ENCODE data around the gene ZNF764.
"Not testable (repeated sequence)": the region's sequence is repeated elsewhere in the genome, so short reads cannot be mapped to it uniquely, and the experiment has no call there.

ZNF764 gene

DNA sequence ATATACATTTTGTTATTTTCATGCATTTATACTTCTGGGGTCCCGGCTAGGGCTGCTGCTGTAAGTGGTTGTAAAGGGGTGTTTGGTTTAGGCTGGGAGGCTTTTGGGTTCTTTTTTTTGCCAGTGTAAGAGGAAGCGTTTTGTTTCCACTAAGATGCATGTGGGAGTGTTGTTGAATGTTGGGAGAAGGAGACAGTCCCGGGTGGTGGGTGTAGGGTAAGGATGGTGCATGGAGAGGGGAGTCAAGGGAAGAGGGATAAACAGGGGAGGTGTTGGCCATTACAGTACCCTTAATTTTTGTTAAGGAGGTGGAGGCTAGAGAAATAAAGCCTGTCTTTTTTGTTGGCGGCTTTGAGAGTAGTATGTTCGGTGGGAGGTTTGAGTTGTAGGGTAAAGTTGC is 15.1 kb downstream of the ZNF764 start:
- DNase-seq, result no peak

DNA sequence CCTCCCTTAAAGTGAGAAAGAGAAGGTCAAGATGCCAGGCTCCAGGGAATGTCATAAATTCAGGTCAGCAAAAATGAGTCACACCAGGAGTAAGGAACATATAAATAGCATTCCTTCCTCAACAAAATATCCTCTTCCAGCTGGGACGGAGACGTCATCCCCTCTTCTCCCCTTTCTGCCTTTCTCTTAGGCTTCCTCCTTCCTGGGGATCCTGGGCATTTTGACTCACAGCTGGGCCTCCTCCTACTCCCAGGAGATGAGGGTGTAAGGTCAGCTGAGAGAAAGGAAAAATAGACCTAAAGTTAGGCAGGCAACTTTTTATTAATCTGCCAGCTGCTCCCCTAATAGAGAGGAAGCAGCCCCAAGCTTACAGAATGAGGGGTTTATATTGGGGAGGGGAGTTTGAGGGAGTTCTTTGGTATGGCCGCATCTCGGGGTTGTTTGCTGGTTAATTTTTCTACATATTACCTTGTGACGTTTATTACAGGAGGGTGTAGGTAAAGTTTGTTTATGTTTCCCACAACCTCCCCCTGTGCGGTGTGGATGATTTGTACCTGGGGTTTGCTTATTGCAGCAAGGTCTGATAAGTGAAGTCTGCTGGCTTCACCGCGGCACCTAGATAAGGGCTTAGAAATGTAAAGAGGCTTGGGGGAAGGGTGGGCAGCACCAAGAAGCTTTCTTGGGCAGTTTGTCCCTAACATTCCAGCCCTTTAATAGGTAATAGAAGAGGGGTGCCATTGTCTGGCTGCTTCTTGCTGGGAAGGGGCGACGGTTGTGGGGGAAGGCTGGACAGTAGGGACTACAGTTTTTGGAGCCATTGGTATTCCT is 16.5 kb downstream of the ZNF764 start:
- DNase-seq, result no peak

DNA sequence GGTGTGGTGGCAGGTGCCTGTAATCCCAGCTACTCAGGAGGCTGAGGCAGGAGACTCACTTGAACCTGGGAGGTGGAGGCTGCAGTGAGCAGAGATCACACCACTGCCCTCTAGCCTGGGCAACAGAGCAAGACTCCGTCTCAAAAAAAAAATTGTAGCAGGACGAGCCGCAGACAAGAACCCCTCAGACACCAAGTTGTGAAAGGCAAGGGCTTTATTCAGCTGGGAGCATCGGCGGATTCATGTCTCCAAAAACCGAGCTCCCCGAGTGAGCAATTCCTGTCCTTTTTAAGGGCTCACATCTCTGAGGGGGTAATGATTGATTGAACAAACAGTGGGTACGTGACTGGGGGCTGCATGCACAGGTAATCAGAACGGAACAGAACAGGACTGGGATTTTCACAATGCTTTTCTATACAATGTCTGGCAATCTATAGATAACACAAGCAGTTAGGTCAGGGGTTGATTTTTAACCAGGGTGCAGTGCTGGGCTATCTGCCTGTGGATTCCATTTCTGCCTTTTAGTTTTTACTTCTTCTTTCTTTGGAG is 17.2 kb downstream of the ZNF764 start:
- not testable (repeated sequence) for DNase-seq

DNA sequence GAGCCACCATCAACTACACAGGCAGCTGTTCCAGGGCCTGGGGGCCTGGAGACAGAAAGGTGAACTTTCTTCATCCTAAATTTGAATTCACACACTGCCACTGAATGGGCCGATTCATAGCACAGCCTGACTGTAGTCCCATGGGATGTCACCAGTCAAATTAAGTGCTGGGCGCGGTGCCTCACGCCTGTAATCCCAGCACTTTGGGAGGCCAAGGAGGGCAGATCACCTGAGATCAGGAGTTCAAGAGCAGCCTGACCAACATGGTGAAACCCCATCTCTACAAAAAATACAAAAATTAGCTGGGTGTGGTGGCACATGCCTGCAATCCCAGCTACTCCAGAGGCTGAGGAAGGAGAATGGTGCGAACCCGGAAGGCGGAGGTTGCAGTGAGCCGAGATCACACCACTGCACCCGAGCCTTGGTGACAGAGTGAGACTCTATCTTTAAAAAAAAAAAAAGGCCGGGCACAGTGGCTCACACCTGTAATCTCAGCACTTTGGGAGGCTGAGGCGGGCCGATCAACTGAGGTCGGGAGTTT is 18.1 kb downstream of the ZNF764 start:
- not testable (repeated sequence) for DNase-seq

DNA sequence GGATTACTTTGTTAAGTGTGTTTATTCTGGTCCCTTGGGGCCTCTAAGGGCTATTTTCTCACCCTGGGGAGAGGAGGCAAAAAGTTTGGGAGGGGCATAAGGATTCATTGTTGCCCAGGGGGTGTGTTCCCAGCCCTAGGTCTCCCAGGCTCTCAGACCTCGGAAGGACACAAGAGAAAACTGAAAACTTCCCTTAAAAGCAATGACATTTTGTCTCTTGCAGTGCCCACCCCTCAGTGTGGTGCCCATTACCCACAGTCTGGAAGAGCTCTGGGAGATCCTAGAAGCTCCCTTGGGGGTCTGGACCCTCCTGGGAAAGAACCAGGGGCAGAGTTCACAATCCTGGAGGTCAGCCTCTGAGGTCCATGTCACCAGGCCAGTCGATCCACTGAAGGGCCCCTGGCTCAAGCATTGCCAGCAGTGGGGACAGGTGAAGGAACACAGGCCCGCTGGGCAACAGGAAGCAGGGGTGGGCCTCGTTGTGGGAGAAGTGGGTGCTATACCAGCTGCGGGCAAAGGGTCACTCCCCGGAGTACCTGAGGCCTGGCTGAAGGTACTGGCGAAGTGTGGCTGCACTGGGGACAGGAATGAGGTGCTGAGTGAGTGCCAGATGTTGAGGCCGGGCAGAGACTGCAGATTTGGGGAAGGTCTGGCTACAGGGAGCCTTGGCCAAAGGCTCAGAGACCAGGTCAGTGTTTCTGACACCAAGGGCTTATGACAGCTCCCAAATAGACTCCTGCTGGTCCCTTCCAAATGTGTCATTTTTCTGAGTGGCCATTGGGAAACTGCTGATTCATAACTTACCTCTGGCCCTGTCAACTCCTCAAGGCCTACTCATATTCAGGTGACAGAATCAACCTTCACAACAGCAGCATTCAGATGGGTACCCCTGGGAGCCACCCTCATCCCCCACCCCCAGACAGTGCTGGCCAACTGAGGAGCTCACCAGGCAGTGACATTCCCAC is 18.9 kb downstream of the ZNF764 start:
- DNase-seq, result no peak

DNA sequence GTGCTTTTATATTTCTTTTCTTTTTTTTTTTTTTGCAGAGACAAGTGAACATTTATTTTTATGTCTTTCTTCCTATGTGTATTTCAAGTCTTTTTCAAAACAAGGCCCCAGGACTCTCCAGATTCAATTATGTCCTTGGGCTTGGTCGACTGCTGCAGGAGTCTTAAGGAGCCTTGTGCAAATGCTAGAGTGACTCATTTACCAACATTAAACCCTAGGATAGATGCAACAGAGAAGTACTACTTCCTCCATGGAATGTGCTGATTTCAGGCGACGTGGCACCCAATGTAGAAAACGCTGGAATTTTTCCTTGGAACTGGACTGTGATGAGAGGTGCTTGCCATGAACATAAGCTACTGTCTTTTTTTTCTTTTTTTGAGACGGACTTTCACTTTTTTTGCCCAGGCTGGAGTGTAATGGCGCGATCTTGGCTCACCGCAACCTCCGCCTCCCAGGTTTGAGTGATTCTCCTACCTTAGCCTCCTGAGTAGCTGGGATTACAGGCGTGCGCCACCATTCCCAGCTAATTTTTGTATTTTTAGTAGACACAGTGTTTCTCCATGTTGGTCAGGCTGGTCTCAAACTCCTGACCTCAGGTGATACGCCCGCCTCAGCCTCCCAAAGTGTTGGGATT is 21.7 kb downstream of the ZNF764 start:
- DNase-seq, result not testable (repeated sequence)

DNA sequence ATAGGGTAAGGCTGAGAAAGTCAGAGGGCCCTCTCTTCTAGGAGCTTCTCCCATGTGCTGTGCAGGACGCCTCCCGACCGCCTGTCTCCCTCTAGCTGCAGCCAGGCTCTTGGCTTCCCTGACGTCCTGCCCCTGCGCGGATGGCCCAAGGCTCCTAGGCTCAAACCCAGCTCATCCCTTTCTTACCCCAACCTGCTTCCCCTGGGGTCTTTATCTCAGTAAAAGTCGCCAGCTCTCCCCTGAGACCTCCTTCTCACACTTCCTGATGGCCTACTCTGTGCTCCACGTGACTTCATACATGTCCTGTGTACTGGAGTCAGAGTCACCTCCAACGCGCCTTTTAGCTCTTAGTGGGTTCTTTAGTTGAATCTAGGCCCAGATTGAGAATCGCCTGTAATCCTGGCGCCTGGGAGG is 22.4 kb downstream of the ZNF764 start:
- DNase-seq, result peak; percentile 61

DNA sequence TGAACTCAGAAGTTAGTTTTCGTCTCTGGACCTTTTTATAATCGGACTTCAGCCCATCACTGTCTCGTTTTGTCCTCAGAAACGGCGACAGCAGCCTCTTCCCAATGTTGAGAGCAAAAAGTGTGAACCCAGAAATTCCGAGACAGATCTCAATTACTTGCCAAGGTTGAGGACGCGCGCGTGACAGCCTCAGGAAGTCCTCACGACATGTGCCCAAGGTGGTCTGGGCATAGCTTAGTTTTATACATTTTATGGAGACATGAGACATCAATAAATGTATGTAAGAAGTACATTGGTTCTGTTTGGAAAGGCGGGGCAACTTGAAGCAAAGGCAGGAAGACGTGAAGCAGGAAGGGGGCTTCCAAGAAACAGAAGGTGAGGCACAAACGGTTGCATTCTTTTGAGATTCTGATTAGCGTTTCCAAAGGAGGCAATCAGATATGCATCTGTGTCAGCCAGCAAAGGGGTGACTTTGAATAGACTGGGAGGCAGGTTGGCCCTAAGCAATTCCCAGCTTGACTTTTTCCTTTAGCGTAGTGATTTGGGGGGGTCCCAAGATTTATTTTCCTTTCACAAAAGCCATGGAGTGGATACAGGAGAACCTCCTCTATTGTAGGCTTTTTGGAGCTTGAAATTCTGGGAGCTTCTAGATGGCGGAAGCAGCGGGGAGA is 22.9 kb downstream of the ZNF764 start:
- no peak for DNase-seq

DNA sequence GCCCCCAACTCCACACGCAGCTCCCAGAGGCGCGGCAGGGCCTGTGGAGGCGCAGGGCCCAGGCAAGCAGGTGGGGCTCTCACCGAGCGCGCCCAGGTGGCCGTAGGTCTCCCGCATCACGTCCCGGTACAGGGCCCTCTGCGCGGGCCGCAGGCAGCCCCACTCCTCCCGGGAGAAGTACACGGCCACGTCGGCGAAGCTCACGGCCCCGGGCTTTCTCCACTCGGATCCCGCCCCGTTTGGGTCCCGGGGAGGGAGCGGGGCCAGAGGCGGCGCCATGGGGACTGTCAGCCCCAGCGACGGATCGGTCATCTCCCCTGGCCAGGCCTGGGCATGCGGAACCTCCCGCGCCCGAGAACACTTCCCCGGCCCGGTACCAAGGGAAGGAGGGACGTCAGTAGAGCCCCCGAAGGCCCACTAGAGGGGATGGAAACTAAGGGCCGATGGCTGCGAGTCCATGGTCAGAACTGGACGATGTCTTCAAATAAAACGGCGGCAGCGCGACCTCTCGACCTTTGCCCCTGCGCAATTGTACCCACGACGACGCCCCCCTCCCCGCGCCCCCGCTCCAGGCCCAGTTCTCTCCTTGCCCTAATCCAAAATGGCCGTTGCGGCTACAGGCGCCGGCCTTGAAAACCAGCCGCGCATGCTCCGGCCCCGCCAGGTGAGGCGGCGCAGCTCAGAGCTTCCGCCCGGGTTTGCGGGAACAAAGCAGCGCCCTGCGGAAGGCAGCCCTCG is 23.6 kb downstream of the ZNF764 start, which contains the start of gene ZNF747:
Gene ZNF747 (minus strand): TSS at position 491 of the 738 bp plus-strand sequence. CDS start 179 bp downstream, at position 312.
- peak; percentile 89 for DNase-seq

DNA sequence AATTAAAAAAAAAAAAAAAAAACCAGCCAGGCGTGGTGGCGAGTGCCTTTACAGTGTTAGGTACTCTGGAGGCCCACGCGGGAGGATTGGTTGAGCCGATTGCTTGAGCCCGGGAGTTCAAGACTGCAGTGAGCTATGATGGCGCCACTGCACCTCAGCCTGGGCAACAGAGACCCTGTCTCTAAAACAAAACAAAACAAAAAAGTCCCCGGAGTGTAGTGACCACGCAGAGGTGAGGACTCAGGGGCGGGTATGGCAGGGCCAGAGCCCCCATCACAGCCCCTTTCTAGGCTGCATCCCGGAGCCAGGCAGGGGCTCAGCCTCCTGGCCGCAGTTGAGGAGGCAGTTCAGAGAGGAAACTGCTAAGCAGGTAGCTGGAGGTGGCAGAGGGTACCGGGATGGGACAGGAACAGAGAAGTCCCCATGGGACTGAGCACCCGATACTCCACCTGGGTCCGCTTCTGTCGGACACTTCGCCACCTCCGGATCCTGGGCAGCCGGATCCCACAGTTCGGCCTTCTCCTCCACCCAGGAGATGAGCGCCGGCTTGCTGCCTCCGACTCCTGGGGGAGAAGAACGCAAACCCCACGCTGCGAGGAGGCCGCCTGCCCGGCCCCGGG is 24.3 kb downstream of the ZNF764 start:
- no peak for DNase-seq

DNA sequence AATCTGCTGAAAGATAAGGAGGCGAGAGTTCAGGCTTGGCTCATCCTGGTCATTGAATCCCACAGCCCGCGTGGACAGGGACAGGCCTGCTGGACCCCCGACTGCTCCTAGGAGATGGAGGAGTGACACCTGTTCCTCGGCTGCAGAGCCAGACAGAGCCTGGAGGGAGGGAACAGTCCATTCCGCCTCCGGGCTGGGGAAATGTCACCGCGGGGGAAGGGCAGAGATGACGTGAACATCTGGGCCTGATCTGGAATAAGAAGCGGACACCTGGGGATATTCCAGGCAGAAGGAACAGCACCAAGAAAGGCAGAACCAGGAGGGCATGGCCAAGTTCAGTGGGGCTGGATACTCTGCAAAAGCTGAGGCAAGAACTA is 25.0 kb downstream of the ZNF764 start:
- no peak for DNase-seq

DNA sequence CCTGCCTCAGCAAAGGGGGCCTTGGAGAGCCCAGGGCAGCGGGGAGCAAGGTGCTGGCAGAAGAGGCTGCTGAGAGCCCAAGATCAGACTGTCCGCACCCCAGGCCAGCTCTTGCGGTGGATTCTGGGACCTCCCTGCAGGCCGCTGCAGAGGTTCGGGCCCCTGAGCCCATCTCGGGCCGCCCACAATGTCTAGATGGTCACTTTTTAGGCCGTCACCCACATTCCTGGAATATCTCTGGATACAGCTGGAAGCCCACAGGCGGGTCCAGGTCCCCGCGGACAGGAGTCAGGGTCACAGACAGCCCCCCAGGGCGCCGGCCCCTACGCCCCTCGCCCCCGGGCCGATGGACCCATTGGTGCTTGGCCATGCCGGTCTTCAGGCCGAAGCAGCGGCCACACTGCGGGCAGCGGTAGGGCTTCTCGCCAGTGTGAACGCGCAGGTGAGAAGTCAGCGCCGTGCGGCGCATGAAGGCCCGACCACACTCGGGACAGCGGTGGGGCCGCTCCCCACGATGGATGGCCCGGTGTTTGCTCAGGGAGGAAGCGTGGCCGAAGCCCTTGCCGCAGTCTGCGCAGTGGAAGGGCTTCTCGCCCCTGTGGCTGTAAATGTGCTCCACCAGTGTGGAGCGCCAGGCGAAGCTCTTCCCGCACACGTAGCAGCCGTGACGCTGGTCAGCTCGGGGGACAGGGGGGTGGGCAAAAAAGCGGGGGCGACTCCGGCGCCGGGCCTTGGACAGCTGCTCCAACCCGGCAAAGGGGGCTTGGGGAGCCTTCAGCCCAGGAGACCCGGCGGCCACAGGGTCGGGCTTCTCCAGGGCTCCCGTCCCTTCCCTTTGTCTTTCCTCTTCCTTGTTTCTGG is 25.7 kb downstream of the ZNF764 start:
- DNase-seq, result no peak

DNA sequence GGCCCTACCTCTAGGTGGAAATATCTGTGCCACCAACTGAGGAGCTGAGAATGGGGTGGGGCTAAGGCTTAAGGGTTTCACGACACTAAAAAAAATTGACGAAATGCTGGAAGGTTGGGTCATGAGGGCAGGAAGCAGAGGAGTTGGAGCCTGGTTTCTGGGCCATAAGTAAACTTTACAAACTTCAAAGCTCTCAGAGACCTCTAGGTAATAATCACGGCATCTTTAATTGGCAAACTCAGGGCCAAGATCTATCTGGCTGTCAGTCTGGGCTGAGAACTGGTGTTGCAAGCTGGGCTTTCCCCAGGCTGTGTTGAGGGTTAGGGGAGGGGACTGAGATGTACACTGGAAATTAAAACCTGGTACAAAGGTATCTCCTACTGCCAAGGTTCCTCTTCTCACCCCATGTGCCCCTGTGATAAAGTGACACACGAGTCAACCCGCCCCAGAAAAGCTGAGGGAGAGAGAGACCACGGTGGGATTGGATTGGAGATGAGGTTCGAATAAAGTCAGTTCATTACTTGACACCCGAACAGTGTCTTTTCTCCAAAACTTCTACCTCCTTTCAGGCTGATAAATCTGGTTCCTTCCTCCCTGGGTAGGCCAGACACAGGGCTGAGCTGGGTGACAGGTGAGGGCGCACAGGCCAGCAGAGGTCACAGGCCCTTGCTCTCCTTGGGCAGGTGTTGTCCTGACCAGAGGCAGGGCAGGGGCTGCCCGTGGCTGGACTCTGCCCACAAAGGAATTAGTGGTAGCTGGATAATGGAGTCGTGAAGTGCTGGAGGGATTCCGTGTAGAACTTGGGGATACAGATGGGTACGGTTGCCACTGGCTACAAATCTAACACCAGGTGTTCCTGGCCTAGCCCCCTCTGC is 27.8 kb downstream of the ZNF764 start:
- DNase-seq, result no peak

DNA sequence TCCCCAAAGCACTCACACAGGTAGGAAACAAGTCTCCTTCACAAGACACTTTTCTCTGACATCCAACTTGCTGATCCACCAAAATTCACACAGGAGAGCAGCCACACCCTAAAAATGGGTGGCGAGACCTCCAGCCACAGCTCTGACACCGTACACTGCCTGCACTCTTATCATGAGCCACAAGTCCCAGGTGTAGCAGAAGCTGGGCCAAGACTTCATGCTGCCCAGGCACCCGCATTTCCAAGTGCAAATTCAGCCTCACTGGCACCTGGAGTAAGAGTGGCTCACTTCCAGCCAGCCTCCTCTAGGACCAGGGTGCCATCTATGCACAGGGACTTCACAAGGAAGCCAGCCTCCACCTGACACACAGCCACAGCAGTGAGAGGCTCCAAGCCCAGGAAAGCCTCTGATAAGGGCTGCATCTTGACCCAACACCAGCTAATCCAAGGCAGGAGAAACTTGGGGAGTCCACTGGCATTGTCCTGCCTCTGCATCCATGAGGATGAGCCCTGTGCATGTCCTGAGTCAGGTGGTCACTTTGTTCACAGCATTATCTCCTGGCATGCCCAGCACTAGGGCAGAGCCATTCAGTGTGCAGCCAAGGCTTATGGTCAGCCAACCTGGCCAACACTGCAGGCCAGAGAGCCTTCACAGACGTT is 29.2 kb downstream of the ZNF764 start:
- DNase-seq, result no peak

DNA sequence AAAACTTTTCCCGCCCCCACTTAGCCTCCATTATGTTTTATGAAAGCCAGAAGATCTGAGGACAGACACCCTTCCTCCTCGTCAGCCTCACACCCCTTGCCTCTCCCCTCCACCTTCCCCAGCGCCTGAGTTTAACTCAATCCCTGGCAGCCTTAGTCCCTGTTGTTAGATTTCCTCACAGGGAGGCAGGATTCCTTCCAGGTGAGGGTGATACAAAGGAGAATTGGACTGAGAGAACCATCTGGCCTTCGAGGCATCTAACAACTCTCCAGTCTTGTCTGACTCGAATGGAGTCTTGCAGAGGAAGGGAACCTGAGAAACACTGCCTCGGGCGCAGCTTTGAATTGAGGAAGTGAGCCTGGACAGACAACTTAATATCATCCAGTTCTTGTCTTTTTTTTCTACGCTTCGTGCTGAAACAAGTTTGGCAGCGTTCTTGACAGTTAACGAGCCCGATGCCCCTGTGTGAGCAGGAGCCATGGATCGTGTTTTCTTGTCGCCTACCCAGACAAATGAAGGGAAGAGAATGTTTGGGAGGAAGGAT is 30.5 kb downstream of the ZNF764 start:
- DNase-seq, result no peak

DNA sequence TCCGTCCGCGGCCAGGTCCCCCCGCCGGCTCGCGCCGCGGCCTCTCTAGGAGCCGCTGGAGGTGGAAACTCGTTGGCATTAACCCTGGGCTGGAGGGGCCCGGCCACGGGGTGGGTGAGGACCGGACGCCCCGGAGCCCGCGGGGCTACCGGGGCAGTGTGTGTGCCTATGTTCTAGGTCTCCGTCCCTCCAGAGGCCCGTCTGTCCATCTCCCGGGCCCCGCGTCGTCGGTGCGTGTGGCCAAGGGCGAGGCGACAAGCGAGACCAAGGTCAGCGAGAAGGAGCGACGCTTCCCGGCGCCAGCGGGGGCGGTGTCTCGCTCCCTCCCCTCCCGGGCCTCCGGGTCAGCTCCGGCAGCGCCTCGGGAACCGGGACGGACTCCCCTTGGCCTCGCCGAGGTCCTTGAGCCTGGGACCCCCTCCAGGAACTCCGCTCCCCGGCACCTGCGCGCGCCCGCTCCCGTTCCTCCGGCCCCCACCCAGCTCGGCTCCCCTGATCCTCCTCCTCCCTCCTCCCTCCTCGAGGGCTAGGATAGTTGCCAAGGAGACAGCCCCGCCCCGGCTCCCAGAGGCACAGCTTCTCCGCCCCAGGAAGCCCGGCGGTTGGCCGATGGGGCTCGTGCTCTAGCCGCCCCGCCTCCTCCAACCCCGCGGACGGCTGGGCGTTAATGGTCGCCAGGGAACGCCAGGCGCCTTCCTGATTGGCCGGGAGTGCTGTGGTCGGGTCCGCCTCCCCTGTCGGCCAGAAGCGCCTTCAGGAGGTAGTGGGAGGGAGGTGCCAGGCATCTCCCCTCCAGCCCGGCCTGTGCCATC is 31.1 kb downstream of the ZNF764 start:
- DNase-seq, result peak; percentile 87
